GM18499 (cell line): ENCODE data around the gene NRG3.
"Not testable (repeated sequence)": the region's sequence is repeated elsewhere in the genome, so short reads cannot be mapped to it uniquely, and the experiment has no call there.

Experiments used
- ATAC-seq: cut with Tn5 transposase; IDR thresholded peaks from one replicate; pipeline ENCODE4 v1.9.1; 2021; ENCODE audit warnings: moderate number of reproducible peaks; ENCODE audit not compliant: insufficient read depth, unreplicated experiment

NRG3 gene

GRCh38 chr10:81950358-81950757 is 75.4 kb downstream of the NRG3 start:
- ATAC-seq: no peak

- no peak for ATAC-seq
Measured at GRCh38 chr10:81953420-81953819, 78.4 kb downstream of the NRG3 start.

GRCh38 chr10:81957976-81958375 is 83.0 kb downstream of the NRG3 start:
- no peak for ATAC-seq

GRCh38 chr10:81959016-81959415 is 84.0 kb downstream of the NRG3 start:
- no peak for ATAC-seq

GRCh38 chr10:81961451-81962184 is 86.6 kb downstream of the NRG3 start:
- no peak for ATAC-seq

- ATAC-seq: no peak
Measured at GRCh38 chr10:81963606-81964005, 88.6 kb downstream of the NRG3 start.

- no peak for ATAC-seq
Measured at GRCh38 chr10:81967716-81968115, 92.7 kb downstream of the NRG3 start.

- ATAC-seq: no peak
Measured at GRCh38 chr10:81969136-81969535, 94.1 kb downstream of the NRG3 start.

GRCh38 chr10:81978238-81978637 is 103.2 kb downstream of the NRG3 start:
- ATAC-seq: no peak

GRCh38 chr10:81981724-81982123 is 106.7 kb downstream of the NRG3 start:
- ATAC-seq: no peak

- no peak for ATAC-seq
Measured at GRCh38 chr10:81984428-81984827, 109.4 kb downstream of the NRG3 start.

- ATAC-seq: no peak
Measured at GRCh38 chr10:81995254-81995653, 120.3 kb downstream of the NRG3 start.

- no peak for ATAC-seq
Measured at GRCh38 chr10:81996927-81997326, 121.9 kb downstream of the NRG3 start.

- ATAC-seq: no peak
Measured at GRCh38 chr10:82020999-82021398, 146.0 kb downstream of the NRG3 start.

- ATAC-seq: no peak
Measured at GRCh38 chr10:82027711-82028110, 152.7 kb downstream of the NRG3 start.

- no peak for ATAC-seq
Measured at GRCh38 chr10:82037076-82037475, 162.1 kb downstream of the NRG3 start.

GRCh38 chr10:82038587-82038986 is 163.6 kb downstream of the NRG3 start:
- no peak for ATAC-seq

- no peak for ATAC-seq
Measured at GRCh38 chr10:82040336-82040735, 165.3 kb downstream of the NRG3 start.

GRCh38 chr10:82041018-82041417 is 166.0 kb downstream of the NRG3 start:
- ATAC-seq: no peak

GRCh38 chr10:82056391-82056790 is 181.4 kb downstream of the NRG3 start:
- ATAC-seq: no peak

GRCh38 chr10:82067192-82067591 is 192.2 kb downstream of the NRG3 start:
- not testable (repeated sequence) for ATAC-seq

GRCh38 chr10:82068501-82068900 is 193.5 kb downstream of the NRG3 start:
- ATAC-seq: no peak
